ENCODE data around the gene CFD.
"Not testable (repeated sequence)": the region's sequence is repeated elsewhere in the genome, so short reads cannot be mapped to it uniquely, and the experiment has no call there.

The CFD gene

GRCh38 chr19:873561-874041 is 14.1 kb downstream of the CFD start:
- DNase-seq = no peak

- no peak for DNase-seq
These were observed 15.9 kb downstream of the CFD start for GRCh38 chr19:875265-875879.

DNA sequence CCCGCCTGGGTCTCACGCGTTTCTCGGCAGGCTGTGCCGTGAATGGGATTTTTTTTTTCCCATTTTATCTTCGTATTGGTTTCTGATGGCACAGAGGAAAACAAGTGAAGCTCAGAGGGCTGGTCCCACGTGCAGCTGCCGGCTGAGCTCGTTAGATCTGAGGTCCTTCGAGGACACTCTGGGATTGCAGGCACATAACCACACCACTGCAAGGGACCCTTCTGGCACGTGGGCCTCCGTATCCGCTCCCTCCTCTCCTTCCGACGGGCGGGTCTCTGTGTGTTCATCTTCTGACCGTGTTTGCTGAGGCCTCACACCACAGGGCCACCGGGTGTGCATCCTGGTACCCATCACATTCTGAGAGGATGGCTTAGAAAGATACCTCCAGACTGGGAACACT is 16.6 kb downstream of the CFD start:
- no peak for DNase-seq

- DNase-seq = no peak
These were observed 17.4 kb downstream of the CFD start for GRCh38 chr19:876780-877314.

DNA sequence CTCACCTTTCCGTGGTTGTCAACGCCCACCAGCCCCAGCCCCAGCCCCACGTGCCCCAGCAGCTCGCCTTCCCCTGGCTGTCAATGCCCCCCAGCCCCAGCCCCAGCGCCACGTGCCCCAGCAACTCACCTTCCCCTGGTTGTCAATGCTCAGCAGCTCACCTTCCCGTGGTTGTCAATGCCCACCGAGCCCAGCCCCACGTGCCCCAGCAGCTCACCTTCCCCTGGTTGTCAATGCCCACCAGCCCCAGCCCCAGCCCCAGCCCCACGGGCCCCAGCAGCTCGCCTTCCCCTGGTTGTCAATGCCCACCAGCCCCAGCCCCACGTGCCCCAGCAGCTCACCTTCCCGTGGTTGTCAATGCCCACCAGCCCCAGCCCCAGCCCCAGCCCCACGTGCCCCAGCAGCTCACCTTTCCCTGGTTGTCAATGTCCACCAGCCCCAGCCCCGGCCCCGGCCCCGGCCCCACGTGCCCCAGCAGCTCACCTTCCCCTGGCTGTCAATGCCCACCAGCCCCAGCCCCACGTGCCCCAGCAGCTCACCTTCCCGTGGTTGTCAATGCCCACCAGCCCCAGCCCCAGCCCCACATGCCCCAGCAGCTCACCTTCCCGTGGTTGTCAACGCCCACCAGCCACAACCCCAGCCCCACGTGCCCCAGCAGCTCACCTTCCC is 18.7 kb downstream of the CFD start:
- DNase-seq = not testable (repeated sequence)

DNA sequence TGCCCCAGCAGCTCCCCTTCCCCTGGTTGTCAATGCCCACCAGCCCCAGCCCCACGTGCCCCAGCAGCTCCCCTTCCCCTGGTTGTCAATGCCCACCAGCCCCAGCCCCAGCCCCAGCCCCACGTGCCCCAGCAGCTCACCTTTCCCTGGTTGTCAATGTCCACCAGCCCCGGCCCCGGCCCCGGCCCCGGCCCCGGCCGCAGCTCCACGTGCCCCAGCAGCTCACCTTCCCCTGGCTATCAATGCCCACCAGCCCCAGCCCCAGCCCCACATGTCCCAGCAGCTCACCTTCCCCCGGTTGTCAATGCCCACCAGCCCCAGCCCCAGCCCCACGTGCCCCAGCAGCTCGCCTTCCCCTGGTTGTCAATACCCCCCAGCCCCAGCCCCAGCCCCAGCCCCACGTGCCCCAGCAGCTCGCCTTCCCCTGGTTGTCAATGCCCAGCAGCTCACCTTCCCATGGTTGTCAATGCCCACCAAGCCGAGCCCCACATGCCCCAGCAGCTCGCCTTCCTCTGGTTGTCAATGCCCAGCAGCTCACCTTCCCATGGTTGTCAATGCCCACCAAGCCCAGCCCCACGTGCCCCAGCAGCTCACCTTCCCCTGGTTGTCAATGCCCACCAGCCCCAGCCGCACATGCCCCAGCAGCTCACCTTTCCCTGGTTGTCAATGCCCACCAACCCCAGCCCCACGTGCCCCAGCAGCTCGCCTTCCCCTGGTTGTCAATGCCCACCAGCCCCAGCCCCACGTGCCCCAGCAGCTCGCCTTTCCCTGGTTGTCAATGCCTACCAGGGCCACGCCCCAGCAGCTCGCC is 19.5 kb downstream of the CFD start:
- not testable (repeated sequence) for DNase-seq

GRCh38 chr19:879711-880438 is 20.4 kb downstream of the CFD start:
- no peak for DNase-seq

DNA sequence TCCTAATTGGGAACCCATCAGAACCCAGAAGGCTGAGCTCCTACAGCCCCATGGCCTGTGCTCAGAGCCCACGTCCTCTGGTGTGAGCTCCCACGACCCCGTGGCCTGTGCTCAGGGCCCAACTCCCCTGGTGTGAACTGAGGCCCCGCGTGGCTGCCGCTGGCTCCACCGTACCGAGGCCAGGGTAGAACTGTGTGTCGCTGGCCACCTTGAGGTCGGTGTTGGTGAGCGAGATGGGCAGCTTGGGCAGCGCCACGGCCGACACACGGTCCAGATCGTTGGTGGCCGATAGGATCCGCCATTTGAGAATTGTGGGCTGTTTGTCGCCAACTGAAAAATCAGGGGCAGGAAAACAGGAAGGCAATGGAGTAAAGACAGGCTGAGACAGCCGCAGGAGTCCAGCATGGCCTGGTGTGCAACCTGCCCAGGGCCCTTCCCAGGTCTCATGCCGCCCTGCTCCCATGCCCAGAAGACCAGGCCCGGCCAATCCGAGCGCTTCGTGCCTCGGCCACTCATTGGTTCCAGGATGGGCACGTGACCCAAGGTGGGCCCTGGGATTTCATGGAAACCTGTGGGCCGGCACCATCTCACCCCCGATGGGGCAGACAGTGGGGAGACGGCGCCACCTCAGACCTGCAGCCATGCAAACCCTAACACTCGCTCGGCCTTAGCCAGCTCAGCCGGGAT is 22.1 kb downstream of the CFD start:
- DNase-seq = no peak

DNA sequence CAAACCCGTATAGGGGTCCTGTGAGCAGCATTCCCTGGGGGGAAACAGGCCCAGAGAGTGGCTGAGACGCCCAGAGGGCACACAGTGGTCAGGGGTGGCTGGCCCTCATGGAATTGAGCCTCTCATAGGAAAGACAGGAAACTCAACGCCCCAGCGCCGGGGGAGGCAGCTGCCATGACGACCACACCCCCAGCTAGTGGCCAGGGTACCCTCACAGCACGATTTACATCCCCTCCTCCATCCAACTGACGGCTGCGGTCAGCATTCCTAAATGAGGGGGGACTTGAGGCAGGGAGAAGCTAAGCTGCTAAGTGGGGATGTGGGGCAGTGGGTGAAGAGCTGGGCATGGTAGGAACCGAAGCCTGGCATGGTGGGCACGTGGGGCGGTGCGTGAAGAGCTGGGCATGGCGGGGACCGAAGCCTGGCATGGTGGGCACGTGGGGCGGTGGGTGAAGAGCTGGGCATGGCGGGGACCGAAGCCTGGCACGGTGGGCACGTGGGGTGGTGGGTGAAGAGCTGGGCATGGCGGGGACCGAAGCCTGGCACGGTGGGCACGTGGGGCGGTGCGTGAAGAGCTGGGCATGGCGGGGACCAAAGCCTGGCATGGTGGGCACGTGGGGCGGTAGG is 23.5 kb downstream of the CFD start:
- DNase-seq = no peak

GRCh38 chr19:883661-884211 is 24.3 kb downstream of the CFD start:
- no peak for DNase-seq

DNA sequence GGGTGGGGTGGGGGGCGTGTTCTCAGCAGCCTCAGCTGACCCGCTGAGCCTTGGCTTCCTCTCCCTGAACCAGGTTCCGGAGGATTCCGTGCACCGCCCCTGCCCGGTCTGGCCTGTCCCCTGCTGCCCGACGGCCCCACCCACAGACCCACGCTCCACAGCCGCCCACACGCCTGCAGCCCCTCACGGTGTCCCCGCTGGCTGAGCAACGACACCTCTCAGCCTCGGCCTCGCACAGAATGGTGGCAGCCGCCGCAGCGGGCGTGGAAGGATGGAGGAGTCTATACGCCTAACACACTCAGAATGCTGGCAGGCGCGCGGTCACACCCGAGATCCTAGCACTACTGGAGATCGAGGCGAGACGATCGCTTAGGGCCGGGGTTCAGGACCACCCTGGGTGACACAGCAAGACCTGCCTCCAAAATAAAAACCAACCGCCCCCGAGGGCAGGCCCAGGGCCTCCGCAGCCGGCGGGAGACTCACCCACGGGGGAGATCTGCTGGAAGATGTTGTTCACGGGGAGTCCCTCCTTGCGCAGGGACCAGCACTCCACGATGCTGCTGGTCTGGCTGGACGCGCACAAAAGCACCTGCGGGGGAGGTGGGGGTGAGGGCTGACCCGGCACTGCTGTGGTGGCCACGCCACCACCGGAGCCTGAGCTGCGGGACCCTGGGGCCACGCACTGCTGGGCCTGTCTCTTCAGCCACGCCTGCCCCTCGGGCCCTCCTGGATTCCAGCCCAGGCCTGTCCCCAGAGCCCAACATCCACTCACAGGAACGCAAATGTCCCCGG is 25.2 kb downstream of the CFD start:
- DNase-seq = no peak

- DNase-seq = no peak
These were observed 26.2 kb downstream of the CFD start for GRCh38 chr19:885536-886224.

DNA sequence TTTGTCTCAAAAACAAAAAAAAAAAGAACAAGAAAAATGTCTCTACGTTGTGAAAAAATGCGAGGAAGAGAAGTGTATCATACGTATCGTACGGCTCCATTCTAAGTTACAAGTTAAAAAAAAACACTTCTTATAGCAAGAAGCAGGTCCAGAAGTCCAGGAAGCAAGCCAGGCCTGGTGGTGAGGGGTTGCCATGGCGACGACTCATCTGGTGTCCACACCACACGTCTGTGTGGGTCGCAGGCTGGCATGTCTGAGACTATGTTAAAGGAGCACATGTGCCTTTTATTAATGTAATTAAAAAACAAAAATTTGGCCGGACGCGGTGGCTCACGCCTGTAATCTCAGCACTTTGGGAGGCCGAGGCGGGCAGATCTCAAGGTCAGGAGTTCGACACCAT is 27.6 kb downstream of the CFD start:
- no peak for DNase-seq

DNA sequence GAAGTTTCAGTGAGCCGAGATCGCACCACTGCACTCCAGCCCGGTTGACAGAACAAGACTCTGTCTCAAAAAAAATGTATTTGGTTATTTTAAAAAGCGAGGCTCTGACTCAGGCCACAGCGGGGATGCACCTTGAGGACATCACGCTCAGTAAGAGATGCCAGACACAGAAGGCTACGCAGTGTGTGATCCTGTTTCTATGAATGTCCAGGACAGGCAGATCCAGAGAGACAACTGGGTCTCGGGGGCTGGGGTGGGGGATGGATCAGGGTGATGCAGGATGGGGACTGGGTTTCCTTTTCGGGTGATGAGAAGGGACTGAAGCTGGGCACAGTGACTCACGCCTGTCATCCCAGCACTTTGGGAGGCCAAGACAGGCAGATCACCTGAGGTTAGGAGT is 28.1 kb downstream of the CFD start:
- no peak for DNase-seq

DNA sequence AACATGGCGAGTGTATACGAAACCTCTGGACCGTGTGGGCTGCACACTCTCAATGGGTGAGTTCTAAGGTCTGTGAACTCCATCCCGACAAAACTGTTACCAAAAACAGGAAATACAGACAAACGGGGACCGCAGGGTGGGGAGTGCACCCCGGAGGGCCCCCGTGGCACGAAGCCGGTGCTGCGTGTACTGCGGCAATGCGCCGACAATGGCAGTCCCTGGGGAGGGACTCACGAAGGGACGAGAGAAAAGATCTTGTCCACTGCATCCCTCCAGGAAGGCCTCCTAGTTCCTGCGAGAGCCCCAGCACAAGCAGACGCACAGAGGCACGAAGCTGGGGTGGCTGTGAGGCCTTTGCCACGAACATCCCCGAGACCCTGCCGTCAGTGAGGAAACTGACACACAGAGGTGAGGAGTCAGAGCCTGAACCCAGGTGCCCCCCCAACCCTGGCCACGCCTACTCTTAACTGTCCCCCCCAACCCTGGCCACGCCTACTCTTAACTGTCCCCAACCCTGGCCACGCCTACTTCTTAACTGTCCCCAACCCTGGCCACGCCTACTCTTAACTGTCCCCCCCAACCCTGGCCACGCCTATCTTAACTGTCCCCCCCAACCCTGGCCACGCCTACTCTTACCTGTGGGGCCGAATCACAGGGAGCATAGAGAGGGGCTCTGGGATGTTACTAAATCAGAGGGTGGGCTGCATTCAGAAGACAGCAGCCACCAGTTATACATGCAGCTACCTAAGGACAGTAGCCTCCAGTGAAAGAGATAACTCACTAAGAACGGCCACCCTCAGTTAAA is 29.3 kb downstream of the CFD start:
- DNase-seq = no peak

GRCh38 chr19:889662-890295 is 30.3 kb downstream of the CFD start:
- no peak for DNase-seq

- DNase-seq = no peak
These were observed 31.4 kb downstream of the CFD start for GRCh38 chr19:890831-891230.

GRCh38 chr19:891421-892200 is 32.1 kb downstream of the CFD start:
- not testable (repeated sequence) for DNase-seq

All from NCI-H2029 (cell line).